Smooth muscle cell (in vitro differentiated cells): ENCODE measurements around the gene EPS8L2. TPM values are rescaled to one million over a fixed set of nuclear protein-coding genes. Genes with fewer than 3 reads are reported as not detected.

Experiments
- DNase-seq: peaks from one replicate; lab custom pipeline; 2025; ENCODE audit not compliant: unreplicated experiment; lab: John Stamatoyannopoulos, UW
- H2AFZ ChIP-seq: fragments of 200-600 bp; sonication (generic); 2 replicates; pipeline ENCODE4 v1.6.0; 2016; ENCODE audit warnings: antibody characterized with exemption, low read depth, mild to moderate bottlenecking
- H3F3A ChIP-seq: fragments of 200-600 bp; sonication (generic); 2 replicates; pipeline ENCODE4 v1.6.0; 2017; ENCODE audit warnings: antibody characterized with exemption, low read depth
- H3K27ac ChIP-seq: fragments of 200-600 bp; sonication (generic); 2 replicates; pipeline ENCODE4 v1.5.1; 2016; ENCODE audit warnings: low read depth, mild to moderate bottlenecking
- H3K27me3 ChIP-seq: fragments of 200-600 bp; sonication (generic); 2 replicates; pipeline ENCODE4 v1.6.1; 2016; ENCODE audit warnings: low read depth, mild to moderate bottlenecking
- H3K36me3 ChIP-seq: fragments of 200-600 bp; sonication (generic); 2 replicates; pipeline ENCODE4 v1.5.1; 2016; ENCODE audit warnings: low read depth
- H3K4me1 ChIP-seq: fragments of 200-600 bp; sonication (generic); 2 replicates; pipeline ENCODE4 v1.5.1; 2016; ENCODE audit warnings: low read depth
- H3K4me2 ChIP-seq: fragments of 200-600 bp; sonication (generic); 2 replicates; pipeline ENCODE4 v1.6.0; 2016; ENCODE audit warnings: mild to moderate bottlenecking
- H3K4me3 ChIP-seq: fragments of 200-600 bp; sonication (generic); 2 replicates; pipeline ENCODE4 v1.5.1; 2016; ENCODE audit warnings: mild to moderate bottlenecking
- H3K79me2 ChIP-seq: fragments of 200-600 bp; sonication (generic); 2 replicates; pipeline ENCODE4 v1.6.0; 2016; ENCODE audit warnings: low read depth, mild to moderate bottlenecking
- H3K9ac ChIP-seq: fragments of 200-600 bp; sonication (generic); 2 replicates; pipeline ENCODE4 v1.6.0; 2016; ENCODE audit warnings: low read depth
- H3K9me3 ChIP-seq: fragments of 200-600 bp; sonication (generic); replicated peaks from 2 replicates; pipeline ENCODE4 v1.5.1; 2016; ENCODE audit warnings: low read depth
- H4K20me1 ChIP-seq: fragments of 200-600 bp; sonication (generic); 2 replicates; pipeline ENCODE4 v1.6.0; 2016; ENCODE audit warnings: low read depth
- WGBS: methylation state at CpG from one replicate; pipeline ENCODE4 v1.1.7; 2016; ENCODE audit warnings: low lambda C conversion rate; 5-methylcytosine and 5-hydroxymethylcytosine counted together
- polyA plus RNA-seq: library from polyadenylated mRNA; unstranded; fragments of >200 nt; fragmentation: Nextera tagmentation; extraction: Ambion mirVana; gene quantifications from 2 replicates; pipeline ENCODE4 v1.2.1, GENCODE V29; 2016
- total RNA-seq: library from RNA; depleted of rRNA; stranded (reverse); fragments of >200 nt; gene quantifications from 2 replicates; pipeline ENCODE4 v1.2.3, GENCODE V29; 2014
- TF ChIP-seq, protein P1 (sequence below): fragments of 200-600 bp; sonication (generic); IDR thresholded peaks from 2 replicates; pipeline ENCODE4 v1.5.1; 2017; ENCODE audit warnings: borderline replicate concordance, mild to moderate bottlenecking, antibody characterized with exemption; ENCODE audit not compliant: insufficient read depth, poor library complexity, severe bottlenecking

Gene EPS8L2
- total and polyA plus RNA-seq, 2 experiments from 2014 or later, result 37.7 to 47.9 TPM

DNA sequence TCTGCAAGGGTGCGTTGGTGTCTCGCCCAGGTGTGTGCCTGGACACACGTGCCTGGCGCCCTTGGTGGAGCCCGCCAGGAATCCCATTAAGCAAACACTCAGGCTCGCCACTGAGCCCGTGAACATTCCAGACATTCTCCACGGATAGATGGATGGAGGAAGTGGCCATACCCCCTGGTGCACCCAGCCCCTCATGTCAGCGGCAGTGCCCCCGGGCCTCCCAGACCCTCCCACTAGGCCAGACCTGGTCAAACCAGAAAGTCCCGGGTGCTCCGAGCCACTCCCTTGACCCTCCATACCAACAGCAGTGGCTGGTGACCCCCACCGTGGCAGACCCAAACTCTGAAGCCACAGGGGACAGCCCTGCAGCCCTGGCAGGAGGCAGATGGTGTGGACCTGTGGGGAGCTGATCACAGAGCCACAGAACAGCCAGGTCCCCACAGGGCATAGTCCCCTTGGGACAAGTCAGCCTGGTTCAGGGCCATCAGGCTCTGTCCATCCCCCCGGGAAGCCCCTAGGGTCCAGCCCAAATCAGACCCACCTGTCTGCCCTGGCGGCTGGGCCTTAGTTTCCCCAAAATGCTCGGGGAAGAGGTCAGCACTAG is 1.9 kb downstream of the EPS8L2 start:
- no peaks in the 10 kb centered on the region for H3K9me3 ChIP-seq
- peak overlapping the region; percentile 74 for H3K4me3 ChIP-seq
- no peak overlapping the region for H2AFZ ChIP-seq
- H3K9ac ChIP-seq, result no peak overlapping the region
- no peaks in the 10 kb centered on the region for H3F3A ChIP-seq
- H3K4me1 ChIP-seq, result peaks cover 12% of the 10 kb centered on the region
- TF ChIP-seq, protein P1, sequence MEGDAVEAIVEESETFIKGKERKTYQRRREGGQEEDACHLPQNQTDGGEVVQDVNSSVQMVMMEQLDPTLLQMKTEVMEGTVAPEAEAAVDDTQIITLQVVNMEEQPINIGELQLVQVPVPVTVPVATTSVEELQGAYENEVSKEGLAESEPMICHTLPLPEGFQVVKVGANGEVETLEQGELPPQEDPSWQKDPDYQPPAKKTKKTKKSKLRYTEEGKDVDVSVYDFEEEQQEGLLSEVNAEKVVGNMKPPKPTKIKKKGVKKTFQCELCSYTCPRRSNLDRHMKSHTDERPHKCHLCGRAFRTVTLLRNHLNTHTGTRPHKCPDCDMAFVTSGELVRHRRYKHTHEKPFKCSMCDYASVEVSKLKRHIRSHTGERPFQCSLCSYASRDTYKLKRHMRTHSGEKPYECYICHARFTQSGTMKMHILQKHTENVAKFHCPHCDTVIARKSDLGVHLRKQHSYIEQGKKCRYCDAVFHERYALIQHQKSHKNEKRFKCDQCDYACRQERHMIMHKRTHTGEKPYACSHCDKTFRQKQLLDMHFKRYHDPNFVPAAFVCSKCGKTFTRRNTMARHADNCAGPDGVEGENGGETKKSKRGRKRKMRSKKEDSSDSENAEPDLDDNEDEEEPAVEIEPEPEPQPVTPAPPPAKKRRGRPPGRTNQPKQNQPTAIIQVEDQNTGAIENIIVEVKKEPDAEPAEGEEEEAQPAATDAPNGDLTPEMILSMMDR, result no peak
- H4K20me1 ChIP-seq, result peaks cover 62% of the 10 kb centered on the region
- H3K27ac ChIP-seq, result peak overlapping the region; percentile 49
- no peaks in the 10 kb centered on the region for H3K79me2 ChIP-seq
- H3K27me3 ChIP-seq, result no peaks in the 10 kb centered on the region
- peak overlapping the region; percentile 89 for H3K4me2 ChIP-seq
- 74% methylated on average over 16 of the region's 16 CpGs for WGBS
- no peak for DNase-seq
- no peaks in the 10 kb centered on the region for H3K36me3 ChIP-seq

DNA sequence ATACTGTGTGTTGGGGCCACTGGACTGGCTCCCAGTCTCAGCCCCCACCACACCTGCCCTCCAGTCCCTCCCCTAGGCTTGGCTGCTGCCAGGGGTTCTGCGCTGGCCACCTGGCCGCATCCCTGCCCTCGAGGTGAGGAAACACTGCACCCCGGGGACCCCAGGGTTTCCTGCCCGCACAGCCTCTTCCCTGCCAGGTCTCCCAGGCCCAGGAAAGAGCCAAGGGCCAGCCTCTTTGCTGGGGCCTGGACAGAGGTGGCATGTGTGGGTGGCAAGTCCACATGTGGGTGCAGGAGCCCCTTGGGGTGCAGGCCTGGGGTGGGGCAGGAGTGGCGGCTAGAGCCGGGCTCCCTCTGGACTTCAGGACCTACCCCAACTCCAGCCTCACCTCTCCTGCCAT is 2.5 kb downstream of the EPS8L2 start:
- Histone ChIP-seq H3F3A (no peaks in the 10 kb centered on the region), H3K27me3 (no peaks in the 10 kb centered on the region), H3K79me2 (no peaks in the 10 kb centered on the region), H2AFZ (no peak overlapping the region), H4K20me1 (peaks cover 57% of the 10 kb centered on the region), H3K9ac (no peak overlapping the region), H3K27ac (no peak overlapping the region), H3K4me1 (peaks cover 12% of the 10 kb centered on the region), H3K36me3 (no peaks in the 10 kb centered on the region), H3K9me3 (no peaks in the 10 kb centered on the region), H3K4me2 (no peak overlapping the region), H3K4me3 (no peak overlapping the region)
- no peak for DNase-seq
- TF ChIP-seq, protein P1, result no peak
- WGBS, result 94% methylated on average over 6 of the region's 7 CpGs

DNA sequence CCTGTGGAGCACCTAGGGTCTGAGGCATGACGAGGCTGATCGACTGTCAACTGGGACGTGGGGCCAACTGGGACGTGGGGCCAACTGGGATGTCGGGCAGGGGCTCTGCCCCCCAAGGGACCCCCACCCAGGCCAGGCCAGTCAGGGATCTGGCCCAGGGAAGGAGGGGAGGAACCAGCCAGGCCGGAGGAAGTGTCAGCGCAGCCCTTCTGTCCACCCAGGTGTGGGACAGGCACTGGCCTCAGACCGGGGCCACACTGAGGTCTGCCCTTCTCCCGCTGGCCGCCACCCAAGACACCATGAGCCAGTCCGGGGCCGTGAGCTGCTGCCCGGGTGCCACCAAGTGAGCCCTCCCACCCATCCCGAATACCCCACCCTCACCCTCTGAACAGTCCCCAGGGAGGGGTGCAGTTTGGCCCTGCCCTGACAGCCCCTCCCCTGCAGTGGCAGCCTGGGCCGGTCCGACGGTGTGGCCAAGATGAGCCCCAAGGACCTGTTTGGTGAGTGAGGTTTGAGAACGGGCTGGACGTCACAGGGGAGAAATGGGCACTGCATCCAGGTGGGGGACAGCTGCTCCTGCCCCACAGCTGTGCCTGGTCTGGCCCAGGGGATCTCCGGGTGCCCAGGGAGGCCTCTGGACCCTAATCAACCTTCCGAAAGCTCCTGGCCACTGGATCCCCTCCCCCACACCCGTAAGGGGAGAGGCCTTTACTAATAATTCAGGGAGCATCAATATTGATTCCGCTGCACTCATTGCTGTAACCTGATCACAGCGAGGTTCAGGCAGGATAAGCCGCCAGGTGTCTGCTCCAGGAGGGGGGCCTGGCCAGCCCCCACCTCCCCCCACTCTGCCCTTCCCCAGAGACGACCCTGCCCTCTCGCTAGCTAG is 3.3 kb downstream of the EPS8L2 start:
- 88% methylated on average over 26 of the region's 27 CpGs for WGBS
- H3K36me3 ChIP-seq, result no peaks in the 10 kb centered on the region
- H3K27ac ChIP-seq, result no peak overlapping the region
- no peaks in the 10 kb centered on the region for H3K79me2 ChIP-seq
- peaks cover 12% of the 10 kb centered on the region for H3K4me1 ChIP-seq
- H3K27me3 ChIP-seq, result no peaks in the 10 kb centered on the region
- no peak overlapping the region for H3K4me2 ChIP-seq
- no peak overlapping the region for H2AFZ ChIP-seq
- peaks cover 58% of the 10 kb centered on the region for H4K20me1 ChIP-seq
- no peak for DNase-seq
- TF ChIP-seq, protein P1, result no peak
- no peak overlapping the region for H3K9ac ChIP-seq
- H3K9me3 ChIP-seq, result no peaks in the 10 kb centered on the region
- no peak overlapping the region for H3K4me3 ChIP-seq
- no peaks in the 10 kb centered on the region for H3F3A ChIP-seq
